ENCODE measurements around the gene MTURN. TPM values are rescaled to one million over a fixed set of nuclear protein-coding genes. Genes with fewer than 3 reads are reported as not detected.

MTURN gene
- total and polyA plus RNA-seq, 9 of the 15 experiments (the other 6 are each of a cell fraction or from before 2014, with no cell fraction given), result 0.94 to 14.8 (median 6.4) TPM

DNA sequence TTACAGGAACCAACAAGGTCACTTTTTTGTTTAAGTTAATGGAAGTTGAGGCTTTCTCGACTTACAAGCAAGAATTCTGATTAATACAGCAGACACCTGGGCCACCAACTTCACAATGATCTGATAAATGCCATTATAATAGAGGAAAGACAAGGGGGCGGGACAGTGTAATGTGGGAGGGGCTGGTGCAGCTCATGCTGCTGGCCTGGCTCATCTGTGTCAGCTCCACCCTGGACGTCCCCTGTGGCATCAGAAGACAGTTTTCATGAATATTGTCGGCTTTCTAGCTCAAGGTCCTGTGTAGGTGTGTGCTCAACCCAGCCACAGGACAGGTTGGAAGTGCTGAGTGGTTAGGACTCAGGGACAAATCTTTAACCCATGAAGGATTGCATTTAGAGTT lies 57.0 kb downstream of the MTURN start (continued):
- TF ChIP-seq FIP1L1 (IDR thresholded peaks at IDR 0.05; ENCODE audit: low read depth, low read length, poor library complexity, severe bottlenecking) (no peak), MYC (IDR thresholded peaks at IDR 0.05; ENCODE audit: low read depth, low read length) (no peak), MYC (CRISPR knock-in tag; IDR thresholded peaks at IDR 0.05; ENCODE audit: borderline replicate concordance, low read depth) (no peak)

- H3K4me1 ChIP-seq (replicated peaks in 1 of 2; ENCODE audit: control insufficient read depth in 2 of 2, insufficient read depth in 2 of 2, low read length in 2 of 2), result no peaks in the 10 kb centered on the region
- H3K9me3 ChIP-seq (replicated peaks; ENCODE audit: control insufficient read depth, insufficient read depth, low read depth, low read length), result no peaks in the 10 kb centered on the region
- in situ Hi-C loops (cut with MboI) (no loop called here), intact Hi-C loops (cut with micrococcal nuclease) (no loop called here)
- no peaks in the 10 kb centered on the region for H3K36me3 ChIP-seq (ENCODE audit: control insufficient read depth, insufficient read depth, low read length)
- no peak overlapping the region for H2AFZ ChIP-seq (ENCODE audit: low read depth, low read length)
- WGBS (ENCODE audit: insufficient coverage, low coverage, missing lambda C conversion rate), result 4% methylated on average over 5 of the region's 5 CpGs
- no peak overlapping the region for H3K9ac ChIP-seq (ENCODE audit: insufficient read depth in 1 of 2, low read depth in 2 of 2, low read length in 2 of 2)
- H3K27me3 ChIP-seq (ENCODE audit: control insufficient read depth in 2 of 2, insufficient read depth in 2 of 2, low read length in 2 of 2), result no peaks in the 10 kb centered on the region; a peak in 2 of 5 replicates
- no peak for FAIRE-seq
- BruUV-seq (replicated peaks), result no TSS peak
- no peak overlapping the region for H3K4me3 ChIP-seq
- ATAC-seq, result no peak
- CTCF ChIA-PET (ENCODE audit: low intra/inter-chr PET ratio), result no interaction called here
- no peaks in the 10 kb centered on the region for H3K9me1 ChIP-seq (ENCODE audit: control insufficient read depth, insufficient read depth, low read length)
- H3K27ac ChIP-seq (ENCODE audit: extremely low read depth, low read depth, low read length), result no peak overlapping the region
- H3K79me2 ChIP-seq (ENCODE audit: control insufficient read depth, insufficient read depth, low read length), result no peaks in the 10 kb centered on the region
- DNase-seq (ENCODE audit: extremely low read depth in 1 of 4, low spot score in 3 of 4), result no peak
- POLR2A ChIA-PET, result interaction anchor here (0.7 kb wide), 1 partner anchor 10 kb away, joined by 3 read pairs; no protein-coding TSS in a partner anchor
- no peak overlapping the region for H3K4me2 ChIP-seq (ENCODE audit: insufficient read depth, low read length)
- no peaks in the 10 kb centered on the region for H4K20me1 ChIP-seq (replicated peaks; ENCODE audit: control insufficient read depth, insufficient read depth, low read length)
- TF ChIP-seq NR0B1 (IDR thresholded peaks at IDR 0.05; ENCODE audit: partially characterized antibody), result no peak
- no peak for TF ChIP-seq ZNF395 (CRISPR knock-in tag; IDR thresholded peaks at IDR 0.05)
- no peak for TF ChIP-seq MYC (IDR thresholded peaks at IDR 0.05; ENCODE audit: low read depth, low read length)
- TF ChIP-seq MYC (CRISPR knock-in tag; IDR thresholded peaks at IDR 0.05; ENCODE audit: borderline replicate concordance, low read depth), result no peak
- TF ChIP-seq CUX1 (CRISPR knock-in tag; IDR thresholded peaks at IDR 0.05), result no peak
- TF ChIP-seq, protein P1, sequence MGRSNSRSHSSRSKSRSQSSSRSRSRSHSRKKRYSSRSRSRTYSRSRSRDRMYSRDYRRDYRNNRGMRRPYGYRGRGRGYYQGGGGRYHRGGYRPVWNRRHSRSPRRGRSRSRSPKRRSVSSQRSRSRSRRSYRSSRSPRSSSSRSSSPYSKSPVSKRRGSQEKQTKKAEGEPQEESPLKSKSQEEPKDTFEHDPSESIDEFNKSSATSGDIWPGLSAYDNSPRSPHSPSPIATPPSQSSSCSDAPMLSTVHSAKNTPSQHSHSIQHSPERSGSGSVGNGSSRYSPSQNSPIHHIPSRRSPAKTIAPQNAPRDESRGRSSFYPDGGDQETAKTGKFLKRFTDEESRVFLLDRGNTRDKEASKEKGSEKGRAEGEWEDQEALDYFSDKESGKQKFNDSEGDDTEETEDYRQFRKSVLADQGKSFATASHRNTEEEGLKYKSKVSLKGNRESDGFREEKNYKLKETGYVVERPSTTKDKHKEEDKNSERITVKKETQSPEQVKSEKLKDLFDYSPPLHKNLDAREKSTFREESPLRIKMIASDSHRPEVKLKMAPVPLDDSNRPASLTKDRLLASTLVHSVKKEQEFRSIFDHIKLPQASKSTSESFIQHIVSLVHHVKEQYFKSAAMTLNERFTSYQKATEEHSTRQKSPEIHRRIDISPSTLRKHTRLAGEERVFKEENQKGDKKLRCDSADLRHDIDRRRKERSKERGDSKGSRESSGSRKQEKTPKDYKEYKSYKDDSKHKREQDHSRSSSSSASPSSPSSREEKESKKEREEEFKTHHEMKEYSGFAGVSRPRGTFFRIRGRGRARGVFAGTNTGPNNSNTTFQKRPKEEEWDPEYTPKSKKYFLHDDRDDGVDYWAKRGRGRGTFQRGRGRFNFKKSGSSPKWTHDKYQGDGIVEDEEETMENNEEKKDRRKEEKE (IDR thresholded peaks at IDR 0.05; ENCODE audit: borderline replicate concordance in 1 of 2, control insufficient read depth in 1 of 2, low read depth in 2 of 2, low read length in 1 of 2), result no peak
Observed at GRCh38 chr7:30193336-30193943, 58.7 kb downstream of the MTURN start.
